HTR-8/SVneo (cell line): ENCODE data around the gene DAZ1.
"Not testable (repeated sequence)": the region's sequence is repeated elsewhere in the genome, so short reads cannot be mapped to it uniquely, and the experiment has no call there.

Source experiments
- DNase-seq: peaks from one replicate; pipeline ENCODE4 v3.0.0; 2011; ENCODE audit warnings: low spot score, mixed read lengths; ENCODE audit not compliant: insufficient read length
- FAIRE-seq: peaks from 2 replicates; lab custom pipeline; 2011; peaks lifted over from hg19 to GRCh38; lab: Jason Lieb, UNC

Gene DAZ1

GRCh38 chrY:23198908-23199307, at the start of gene DAZ1:
Gene DAZ1, minus strand, starts transcription at chrY:23199008. Its CDS starts 208 bp downstream, at chrY:23198800.
- FAIRE-seq: not testable (repeated sequence)

GRCh38 chrY:23219233-23219632, 20.4 kb upstream of the DAZ1 start, which contains the start of gene DAZ2:
Gene DAZ2, plus strand, starts transcription at chrY:23219533. Its CDS starts 208 bp downstream, at chrY:23219741.
- not testable (repeated sequence) for DNase-seq, FAIRE-seq

More at GRCh38 chrY:23198908-23199307, at the start of gene DAZ1:
- not testable (repeated sequence) for DNase-seq

GRCh38 chrY:23210681-23211080, 11.9 kb upstream of the DAZ1 start:
- not testable (repeated sequence) for FAIRE-seq, DNase-seq

- not testable (repeated sequence) for DNase-seq
Measured at GRCh38 chrY:23209802-23210495, 11.1 kb upstream of the DAZ1 start.

GRCh38 chrY:23207455-23207854, 8.6 kb upstream of the DAZ1 start:
- DNase-seq, FAIRE-seq: not testable (repeated sequence)

More at GRCh38 chrY:23209802-23210495, 11.1 kb upstream of the DAZ1 start:
- not testable (repeated sequence) for FAIRE-seq
